ENCODE results near the gene PPP1R9B. TPM values are rescaled to one million over a fixed set of nuclear protein-coding genes. Genes with fewer than 3 reads are reported as not detected.

PPP1R9B gene
- total and polyA plus RNA-seq, 2 of the 8 experiments (the other 6 are each of a cell fraction or from before 2014, with no cell fraction given) = 5.2 to 13.1 TPM

DNA sequence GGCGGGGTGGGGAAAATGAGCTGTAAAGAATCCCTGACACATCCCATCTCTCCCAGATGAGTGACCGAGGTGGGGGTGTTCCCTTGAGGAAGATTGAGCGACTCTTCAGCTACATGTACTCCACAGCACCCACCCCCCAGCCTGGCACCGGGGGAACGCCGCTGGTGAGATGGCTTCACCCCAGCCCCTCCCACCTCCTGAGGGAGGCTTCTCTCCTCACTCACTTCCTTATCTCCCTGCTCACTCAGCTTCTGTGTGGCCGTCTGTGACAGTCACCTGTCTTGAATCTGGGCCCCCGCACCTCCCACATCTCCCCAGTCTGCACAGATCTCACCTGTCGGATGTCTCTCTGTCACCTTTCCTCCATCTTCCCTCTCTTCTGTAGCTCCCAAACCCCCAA is 41.9 kb downstream of the PPP1R9B start (continued):
- TF ChIP-seq, protein P1, sequence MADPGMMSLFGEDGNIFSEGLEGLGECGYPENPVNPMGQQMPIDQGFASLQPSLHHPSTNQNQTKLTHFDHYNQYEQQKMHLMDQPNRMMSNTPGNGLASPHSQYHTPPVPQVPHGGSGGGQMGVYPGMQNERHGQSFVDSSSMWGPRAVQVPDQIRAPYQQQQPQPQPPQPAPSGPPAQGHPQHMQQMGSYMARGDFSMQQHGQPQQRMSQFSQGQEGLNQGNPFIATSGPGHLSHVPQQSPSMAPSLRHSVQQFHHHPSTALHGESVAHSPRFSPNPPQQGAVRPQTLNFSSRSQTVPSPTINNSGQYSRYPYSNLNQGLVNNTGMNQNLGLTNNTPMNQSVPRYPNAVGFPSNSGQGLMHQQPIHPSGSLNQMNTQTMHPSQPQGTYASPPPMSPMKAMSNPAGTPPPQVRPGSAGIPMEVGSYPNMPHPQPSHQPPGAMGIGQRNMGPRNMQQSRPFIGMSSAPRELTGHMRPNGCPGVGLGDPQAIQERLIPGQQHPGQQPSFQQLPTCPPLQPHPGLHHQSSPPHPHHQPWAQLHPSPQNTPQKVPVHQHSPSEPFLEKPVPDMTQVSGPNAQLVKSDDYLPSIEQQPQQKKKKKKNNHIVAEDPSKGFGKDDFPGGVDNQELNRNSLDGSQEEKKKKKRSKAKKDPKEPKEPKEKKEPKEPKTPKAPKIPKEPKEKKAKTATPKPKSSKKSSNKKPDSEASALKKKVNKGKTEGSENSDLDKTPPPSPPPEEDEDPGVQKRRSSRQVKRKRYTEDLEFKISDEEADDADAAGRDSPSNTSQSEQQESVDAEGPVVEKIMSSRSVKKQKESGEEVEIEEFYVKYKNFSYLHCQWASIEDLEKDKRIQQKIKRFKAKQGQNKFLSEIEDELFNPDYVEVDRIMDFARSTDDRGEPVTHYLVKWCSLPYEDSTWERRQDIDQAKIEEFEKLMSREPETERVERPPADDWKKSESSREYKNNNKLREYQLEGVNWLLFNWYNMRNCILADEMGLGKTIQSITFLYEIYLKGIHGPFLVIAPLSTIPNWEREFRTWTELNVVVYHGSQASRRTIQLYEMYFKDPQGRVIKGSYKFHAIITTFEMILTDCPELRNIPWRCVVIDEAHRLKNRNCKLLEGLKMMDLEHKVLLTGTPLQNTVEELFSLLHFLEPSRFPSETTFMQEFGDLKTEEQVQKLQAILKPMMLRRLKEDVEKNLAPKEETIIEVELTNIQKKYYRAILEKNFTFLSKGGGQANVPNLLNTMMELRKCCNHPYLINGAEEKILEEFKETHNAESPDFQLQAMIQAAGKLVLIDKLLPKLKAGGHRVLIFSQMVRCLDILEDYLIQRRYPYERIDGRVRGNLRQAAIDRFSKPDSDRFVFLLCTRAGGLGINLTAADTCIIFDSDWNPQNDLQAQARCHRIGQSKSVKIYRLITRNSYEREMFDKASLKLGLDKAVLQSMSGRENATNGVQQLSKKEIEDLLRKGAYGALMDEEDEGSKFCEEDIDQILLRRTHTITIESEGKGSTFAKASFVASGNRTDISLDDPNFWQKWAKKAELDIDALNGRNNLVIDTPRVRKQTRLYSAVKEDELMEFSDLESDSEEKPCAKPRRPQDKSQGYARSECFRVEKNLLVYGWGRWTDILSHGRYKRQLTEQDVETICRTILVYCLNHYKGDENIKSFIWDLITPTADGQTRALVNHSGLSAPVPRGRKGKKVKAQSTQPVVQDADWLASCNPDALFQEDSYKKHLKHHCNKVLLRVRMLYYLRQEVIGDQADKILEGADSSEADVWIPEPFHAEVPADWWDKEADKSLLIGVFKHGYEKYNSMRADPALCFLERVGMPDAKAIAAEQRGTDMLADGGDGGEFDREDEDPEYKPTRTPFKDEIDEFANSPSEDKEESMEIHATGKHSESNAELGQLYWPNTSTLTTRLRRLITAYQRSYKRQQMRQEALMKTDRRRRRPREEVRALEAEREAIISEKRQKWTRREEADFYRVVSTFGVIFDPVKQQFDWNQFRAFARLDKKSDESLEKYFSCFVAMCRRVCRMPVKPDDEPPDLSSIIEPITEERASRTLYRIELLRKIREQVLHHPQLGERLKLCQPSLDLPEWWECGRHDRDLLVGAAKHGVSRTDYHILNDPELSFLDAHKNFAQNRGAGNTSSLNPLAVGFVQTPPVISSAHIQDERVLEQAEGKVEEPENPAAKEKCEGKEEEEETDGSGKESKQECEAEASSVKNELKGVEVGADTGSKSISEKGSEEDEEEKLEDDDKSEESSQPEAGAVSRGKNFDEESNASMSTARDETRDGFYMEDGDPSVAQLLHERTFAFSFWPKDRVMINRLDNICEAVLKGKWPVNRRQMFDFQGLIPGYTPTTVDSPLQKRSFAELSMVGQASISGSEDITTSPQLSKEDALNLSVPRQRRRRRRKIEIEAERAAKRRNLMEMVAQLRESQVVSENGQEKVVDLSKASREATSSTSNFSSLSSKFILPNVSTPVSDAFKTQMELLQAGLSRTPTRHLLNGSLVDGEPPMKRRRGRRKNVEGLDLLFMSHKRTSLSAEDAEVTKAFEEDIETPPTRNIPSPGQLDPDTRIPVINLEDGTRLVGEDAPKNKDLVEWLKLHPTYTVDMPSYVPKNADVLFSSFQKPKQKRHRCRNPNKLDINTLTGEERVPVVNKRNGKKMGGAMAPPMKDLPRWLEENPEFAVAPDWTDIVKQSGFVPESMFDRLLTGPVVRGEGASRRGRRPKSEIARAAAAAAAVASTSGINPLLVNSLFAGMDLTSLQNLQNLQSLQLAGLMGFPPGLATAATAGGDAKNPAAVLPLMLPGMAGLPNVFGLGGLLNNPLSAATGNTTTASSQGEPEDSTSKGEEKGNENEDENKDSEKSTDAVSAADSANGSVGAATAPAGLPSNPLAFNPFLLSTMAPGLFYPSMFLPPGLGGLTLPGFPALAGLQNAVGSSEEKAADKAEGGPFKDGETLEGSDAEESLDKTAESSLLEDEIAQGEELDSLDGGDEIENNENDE (IDR thresholded peaks at IDR 0.05; ENCODE audit: insufficient replicate concordance, low read length) = no peak
- TF ChIP-seq TBP (IDR thresholded peaks at IDR 0.05; ENCODE audit: low read depth, low read length) = no peak
- no peak for TF ChIP-seq CHD1 (IDR thresholded peaks at IDR 0.05; ENCODE audit: low read depth, low read length)
- no peak for TF ChIP-seq SRF (IDR thresholded peaks at IDR 0.05; ENCODE audit: low read depth, low read length)
- TF ChIP-seq TEAD4 (IDR thresholded peaks at IDR 0.05; ENCODE audit: low read depth, low read length) = no peak
- TF ChIP-seq HDAC2 (IDR thresholded peaks at IDR 0.05; ENCODE audit: borderline replicate concordance in 1 of 2, low read depth in 2 of 2, low read length in 2 of 2) = no peak
